ENCODE results near the gene RPS6KA2.
A peak's percentile ranks its signal among the peaks of the same experiment; 100 is the strongest.

The RPS6KA2 gene

DNA sequence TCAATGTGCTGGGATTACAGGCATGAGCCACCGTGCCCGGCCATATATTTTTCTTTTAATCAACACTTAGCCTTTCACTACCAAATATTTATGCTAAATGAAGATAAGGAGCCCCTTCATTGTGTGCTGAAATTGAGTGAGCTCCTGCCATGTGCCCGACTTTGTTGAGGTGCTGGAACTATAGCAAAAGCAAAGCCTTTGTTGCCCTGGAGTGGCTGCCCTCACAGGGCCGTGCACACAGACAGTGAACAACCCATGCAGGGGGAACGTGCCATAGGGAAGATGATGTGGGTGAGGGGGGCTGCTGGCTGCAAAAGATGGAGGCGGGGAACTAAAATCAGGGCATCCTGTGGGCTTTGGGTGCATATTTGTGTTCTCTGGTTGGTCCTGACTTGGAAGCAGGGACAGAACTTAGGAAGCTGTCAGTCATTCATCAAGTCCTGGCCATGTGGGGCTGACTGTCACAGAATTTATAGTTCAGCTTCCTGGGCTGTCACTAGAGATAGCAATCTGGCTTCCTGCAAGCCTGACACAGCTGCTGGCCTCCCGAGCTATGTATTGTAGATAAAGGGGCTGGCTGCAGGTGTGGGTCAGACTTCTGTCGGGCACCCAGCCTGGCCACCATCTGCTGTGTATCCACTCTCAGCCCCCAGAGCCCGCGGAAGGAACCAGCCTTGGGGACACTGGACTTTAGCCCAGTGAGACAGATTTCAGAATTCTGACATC is 187.5 kb downstream of the RPS6KA2 start:
- no peak for DNase-seq

DNA sequence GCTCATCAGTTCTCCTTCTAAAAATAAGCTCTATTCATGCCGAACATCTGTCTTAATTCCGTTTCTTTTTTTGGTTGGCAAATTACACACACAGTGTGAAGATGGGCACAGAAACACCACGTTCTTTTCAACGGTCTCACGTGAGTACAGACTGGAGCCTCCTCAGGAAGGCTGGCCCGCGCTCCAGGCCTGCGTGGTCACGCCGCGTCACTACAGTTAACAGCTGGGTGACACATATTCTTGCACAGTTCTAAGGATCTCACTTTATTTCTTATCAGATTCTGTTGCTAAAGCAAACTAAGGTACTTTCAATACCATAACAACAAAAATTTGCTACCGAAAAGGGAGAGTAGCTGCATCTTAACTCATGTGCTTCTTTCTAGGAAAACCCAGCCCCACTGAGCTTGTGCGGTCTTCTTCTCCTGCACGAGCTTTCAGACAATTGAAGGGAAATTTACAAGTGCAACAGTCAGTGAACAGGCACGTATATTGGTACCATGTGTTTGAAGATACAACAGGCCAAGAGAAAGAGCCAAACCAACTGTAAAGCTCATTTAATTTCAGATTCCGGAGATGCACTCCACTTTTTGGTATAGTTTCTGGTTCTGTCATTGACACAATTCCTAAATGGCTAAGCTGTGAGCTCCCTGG is 188.7 kb downstream of the RPS6KA2 start:
- no peak for DNase-seq

DNA sequence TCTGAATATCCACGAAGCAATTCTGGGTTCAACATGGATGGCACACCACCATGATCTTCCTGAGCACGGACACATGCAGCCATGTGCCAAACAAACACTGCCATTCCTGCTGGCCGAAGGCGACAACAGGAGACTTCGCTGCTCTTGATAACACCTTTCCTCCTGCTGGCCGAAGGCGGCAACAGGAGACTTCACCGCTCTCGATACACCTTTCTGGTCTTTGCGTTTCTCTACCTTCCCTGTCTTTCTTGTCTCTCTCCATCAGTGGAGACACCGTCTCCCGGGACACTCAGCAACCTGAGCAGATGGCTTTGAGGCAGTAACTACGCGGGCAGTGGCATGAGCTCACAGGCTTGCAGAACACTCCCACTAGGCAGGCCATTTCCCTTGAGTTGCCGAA is 189.4 kb downstream of the RPS6KA2 start:
- DNase-seq, result no peak

DNA sequence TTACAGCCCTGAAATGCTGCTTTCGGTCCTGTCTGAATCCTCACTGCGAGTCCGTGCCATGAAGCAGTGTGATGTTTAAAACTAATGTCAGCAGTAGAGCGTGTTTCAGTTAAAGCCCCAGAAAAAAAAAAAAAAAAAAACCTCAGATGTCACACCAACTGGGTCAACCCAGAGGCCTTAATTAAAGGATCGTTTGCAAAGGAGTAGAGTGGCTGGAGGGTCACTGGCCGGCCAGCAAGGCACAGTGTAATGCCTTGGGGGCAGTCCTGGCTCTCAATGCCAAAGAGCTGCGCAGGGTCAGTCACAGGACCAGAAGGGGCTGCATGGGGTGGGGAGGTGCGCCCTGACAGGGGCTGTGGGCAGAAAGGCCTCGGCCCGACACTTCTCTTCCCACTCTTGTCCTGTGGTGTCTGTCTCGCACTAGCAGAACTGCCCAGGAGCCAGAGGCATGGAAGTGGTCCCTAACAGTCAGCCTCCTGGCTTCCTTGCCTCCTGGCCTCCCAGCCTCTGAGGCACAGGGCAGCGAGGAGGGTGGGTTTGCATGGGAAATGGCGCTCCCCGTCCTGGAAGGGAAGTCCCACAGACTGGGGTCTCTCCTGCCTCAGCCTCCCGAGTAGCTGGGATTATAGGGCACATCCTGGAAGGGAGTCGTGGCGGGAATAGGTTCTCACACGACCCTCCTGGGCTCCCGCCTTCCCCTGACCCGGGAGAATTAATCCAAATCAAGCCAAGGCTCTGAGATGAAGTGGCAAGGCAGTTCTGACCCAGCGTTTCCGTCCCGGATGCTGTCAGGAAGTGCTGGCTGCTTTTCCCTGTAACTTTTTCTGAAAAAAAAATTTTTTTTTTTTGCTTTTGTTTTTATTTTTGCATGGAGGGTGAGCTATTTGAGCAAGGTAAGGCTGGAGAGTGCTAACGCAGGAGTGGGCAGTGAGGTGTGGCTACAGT is 190.6 kb downstream of the RPS6KA2 start:
- DNase-seq, result no peak

DNA sequence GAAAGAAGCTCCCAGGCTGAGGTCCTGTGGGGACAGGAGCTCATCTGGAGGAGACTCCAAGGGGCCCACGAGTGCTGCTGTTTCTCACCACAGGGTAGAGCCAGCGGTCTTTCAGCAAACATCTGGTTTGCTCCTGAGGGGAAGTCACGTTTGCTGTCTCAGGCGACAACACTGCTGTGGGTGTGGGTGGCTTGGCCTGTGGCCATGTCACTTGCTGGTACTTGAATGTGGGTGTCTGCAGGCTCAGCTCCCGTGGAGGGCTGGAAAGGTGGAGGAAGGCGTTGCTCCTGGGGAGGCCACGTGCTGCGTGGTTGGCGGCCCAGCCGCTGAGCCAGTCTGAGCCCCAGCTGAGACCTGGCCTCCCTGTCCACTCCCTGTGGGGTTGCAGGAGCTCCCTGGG is 191.5 kb downstream of the RPS6KA2 start:
- DNase-seq, result peak in 1 of 2 experiments; percentile 28

DNA sequence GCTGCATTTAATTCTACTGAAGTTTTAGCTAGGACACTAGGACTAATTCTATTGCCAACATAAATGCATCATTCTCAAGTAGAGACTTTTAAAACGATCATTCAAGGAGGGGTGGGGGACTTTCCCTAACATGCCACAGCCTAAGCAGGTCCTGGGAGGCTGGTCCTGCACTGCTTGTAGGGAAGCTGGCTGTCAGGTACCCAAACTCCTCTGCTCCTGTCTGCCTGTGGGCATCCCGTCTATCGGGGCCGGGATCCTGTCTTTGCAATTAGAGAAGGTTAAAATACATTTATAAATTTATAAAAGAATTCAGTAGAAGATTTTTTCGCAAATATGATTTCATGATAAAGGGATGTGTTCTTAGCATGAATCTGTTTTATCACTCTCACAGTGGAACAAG is 192.7 kb downstream of the RPS6KA2 start:
- DNase-seq, result no peak

DNA sequence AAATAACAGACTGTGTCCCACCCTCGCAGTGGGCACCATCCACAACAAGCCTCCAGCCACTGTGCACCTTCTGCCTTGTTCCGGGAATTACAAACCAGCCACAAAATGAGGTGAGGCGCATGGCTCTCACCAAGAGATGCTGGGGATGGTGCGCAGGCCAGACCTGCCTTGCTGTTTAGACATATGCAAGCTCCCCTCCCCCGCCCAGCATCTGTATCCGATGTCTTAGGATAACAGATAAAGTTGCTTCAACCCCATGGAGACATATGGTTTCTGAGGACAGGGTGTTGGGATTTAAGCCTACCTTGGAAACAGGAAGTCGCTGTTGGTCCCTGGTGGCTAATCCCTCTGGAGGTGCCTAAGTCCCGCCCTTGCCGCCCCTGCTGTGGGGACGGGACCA is 194.0 kb downstream of the RPS6KA2 start:
- no peak for DNase-seq

DNA sequence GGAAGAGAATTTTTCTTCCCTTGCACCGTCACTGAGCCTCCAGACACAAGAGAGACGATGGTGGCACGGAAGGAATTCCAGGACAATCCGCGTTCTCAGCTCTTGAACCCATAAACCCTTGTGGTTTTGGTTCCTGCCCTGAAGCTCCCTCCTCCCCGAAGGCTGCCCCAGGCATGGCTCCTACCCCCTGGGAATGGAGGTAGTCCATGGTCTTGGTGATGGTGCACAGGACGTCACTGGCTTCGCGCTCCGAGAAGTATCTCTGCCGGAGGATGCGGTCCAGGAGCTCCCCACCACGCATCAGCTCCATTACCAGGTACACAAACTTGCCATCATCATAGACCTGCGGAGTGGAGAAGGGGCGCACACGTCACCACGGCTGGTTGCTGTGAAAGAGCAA is 196.8 kb downstream of the RPS6KA2 start:
- DNase-seq, result no peak

DNA sequence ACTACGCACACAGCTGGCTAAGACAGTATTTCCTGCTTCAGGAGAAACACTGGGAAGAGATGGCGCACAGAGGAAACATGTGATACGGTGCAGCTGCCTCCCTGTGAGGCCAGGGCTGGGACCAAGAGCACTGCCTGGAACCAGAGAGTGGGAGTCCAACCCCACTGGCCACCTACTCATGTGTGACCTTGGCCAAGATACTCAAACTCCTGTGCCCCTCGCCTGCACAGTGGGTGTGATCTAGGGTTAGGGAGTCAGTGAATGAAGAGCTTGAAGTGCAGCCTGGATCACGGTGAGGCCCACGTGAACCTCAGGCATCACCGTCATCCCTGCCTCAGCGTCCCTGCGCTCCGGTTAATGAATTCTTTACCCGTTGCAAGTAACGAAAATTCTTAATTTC is 202.6 kb downstream of the RPS6KA2 start:
- DNase-seq, result no peak

DNA sequence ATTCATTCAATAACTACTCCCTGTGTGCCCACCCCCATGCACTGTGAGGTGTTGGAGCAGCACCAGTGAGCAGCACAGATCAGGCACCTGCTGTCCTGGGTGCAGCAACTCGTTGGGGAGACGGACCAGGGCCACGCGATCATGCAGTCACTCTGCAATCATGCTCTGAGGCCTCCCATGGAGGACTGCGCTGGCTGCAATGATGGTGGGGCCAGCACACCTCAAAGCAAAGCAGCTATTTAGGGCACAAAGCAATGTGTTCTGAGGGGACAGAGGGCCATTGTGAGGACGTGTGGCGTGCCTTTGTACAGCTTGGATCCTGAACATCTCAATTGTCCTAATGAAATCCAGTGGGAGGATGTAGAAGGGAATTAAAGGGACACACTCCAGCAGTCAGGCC is 203.3 kb downstream of the RPS6KA2 start:
- no peak for DNase-seq

DNA sequence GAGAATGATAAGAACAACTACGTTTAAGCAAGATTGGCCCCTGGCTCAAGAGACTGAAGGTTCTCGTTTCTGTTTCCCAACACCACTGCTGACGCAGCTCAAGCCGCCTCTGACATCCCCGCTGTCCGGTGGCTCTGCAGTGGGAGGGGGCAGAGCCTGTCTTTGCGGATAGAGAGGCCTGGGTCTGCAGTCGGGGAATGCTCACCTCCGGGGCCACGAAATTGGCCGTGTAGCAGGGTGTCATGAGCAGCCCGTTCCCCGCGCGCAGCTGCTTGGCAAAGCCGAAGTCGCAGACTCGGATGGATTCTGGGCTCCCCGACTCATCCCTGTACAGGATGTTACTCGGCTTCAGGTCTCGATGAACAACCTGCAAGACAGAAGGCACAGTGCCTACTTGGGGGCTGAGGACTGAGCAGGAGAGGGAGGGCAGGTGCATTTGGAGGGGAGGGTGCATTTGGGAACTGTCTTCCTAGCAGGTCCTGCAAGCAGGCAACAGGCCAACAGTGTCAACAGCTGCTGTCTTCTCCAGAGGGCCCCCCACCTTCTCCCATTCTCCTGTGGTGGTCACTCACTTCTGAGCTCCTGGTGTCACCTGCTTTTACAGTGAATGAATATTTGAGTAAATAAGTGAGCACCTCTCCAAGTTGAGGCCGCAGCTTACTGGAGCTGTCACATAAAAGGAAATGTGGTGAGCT is 203.9 kb downstream of the RPS6KA2 start:
- DNase-seq, result no peak

DNA sequence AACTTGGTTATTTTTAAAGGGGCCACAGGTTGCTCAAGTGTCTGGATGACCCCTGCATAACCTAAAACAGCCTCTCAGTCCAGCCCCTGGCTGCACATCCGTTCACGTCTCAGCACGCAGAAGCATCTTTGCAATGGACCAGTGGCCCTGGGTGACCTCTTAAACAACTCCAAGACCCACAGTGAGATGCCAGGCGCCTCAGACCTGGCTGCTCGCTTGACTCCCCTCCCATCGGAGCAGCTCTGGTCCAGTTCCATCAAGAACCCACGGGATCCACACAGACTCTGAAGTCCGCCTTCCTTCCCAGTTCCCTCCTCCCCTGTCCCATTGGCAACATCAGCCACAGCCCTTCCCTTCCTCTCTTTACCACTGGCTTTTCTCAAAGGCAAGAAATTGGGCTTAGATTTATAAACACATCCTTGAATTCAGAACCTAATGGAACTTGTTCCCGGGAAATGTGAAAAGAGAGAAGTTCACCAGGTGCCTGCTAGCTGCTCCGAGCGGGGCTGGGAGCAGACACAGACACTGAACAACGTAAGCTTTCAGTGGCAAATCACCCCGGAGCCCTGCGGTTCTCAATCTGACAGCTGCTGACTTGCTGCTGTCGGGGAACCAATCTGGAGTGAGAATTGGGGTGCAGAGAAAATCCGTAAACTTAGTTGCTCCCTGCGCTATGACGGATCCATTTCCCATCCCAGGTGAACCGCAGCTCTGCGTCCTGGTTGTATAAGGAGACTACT is 204.7 kb downstream of the RPS6KA2 start:
- DNase-seq, result no peak

DNA sequence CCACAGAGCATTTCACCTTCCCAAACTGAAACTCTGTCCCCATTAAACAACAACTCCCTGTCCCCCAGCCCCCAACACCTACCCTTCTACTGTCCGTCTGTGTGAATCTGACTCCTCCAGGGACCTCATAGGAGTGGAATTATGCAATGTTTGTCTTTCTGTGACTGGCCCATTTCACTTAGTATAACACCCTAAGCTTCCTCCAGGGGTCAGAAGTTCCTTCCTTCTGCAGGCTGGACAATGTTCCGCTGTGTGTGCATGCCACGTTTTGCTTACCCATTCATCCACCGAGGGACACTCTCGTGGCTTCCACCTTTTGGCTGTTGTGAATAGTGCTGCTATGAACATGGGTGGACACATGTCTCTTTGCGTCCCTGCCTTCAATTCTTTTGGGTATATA is 206.7 kb downstream of the RPS6KA2 start:
- DNase-seq, result no peak

DNA sequence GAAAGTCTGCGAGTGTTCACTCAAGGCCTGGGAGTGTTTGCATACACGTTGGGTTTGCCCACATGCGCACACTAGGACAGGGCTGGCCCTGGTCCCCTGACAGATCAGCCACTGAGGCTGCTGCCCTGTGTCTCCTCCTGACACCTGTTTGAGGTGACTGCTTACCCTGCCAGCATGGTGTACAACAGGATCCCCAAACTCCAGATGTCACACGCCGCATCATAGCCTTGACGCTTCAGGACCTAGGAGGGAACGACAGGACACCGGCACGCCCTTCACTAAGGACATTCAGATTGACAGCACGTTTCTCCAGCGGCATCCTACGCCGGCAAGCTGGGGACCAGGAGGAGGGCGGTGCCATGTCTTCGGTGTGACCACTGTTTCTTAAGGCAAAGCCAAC is 207.3 kb downstream of the RPS6KA2 start:
- DNase-seq, result no peak

DNA sequence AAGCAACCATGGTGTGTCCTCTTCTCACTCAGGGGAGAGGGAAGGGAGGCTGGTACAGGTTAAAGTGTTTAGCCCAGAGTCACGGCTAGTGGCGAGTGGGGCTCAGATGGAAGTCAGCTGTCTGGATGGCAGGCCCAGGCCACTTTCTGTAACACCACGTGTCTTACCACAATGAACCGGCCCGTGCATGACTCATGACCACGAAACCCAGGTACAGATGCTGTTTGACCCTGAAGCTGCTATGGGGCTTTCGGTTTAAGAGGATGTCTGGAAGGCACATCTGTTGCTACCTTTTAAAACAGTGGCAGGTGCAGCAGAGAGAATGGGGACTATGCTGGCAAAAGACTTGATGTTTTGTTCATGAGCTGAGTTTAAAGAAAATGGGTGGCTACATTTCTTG is 207.8 kb downstream of the RPS6KA2 start:
- DNase-seq, result peak; percentile 53 to 58

DNA sequence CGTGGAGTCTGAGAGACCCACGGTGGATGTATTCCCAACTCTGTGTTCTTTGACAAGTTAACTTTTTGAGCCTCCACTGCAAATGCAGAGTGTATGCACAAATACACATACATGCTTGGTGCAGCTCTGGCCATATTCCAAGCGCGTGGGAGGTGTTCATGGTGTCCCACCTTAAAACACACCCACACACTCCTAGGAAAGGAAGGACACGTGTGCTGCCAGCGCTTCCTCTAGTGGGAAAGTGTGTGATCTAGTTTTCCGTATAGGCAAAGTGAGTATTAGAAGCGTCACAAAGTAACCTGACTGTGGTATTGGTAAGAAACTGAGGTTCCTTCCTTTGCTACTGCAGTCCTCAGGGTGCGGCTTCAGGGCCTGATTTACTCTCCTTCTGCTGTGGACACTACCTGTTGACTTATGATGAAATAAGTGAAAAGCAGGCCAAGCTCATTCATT is 208.3 kb downstream of the RPS6KA2 start:
- DNase-seq, result peak in 1 of 2 experiments; percentile 29

DNA sequence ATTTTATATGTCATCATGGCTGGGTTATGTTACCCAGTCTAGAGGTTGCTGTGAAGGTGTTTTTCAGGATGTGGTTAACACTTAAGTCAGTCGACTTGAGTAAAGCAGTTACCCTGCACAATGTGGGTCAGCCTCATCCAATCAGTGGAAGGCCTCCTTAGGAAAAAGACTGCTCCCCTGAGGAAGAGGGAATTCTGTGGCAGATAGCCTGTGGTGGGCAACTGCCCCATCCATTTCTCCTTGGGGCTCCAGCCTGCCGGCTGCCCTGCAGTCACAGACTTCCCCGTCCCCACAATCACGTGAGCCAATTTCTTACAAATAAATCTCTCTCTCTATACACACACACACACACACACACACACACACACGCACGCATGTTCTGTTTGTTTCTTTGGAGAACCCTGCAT is 209.8 kb downstream of the RPS6KA2 start:
- peak; percentile 45 to 47 for DNase-seq

DNA sequence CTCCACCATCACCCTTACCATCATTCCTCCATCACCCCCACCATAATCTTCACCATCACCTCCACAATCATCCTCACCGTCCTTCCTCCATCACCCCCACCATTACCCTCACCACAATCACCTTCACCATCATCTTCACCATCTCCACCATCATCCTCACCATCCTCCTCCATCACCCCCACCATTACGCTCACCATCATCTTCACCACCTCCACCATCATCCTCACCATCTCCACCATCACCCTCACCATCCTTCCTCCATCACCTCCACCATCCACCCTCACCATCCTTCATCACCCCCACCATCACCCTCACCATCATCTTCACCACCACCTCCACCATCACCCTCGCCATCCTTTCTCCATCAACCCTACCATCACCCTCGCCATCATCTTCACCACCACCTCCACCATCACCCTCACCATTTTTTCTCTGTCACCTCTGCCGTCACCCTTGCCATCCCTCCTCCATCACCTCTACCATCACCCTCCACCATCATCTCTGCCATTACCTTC is 211.2 kb downstream of the RPS6KA2 start:
- DNase-seq, result no peak

DNA sequence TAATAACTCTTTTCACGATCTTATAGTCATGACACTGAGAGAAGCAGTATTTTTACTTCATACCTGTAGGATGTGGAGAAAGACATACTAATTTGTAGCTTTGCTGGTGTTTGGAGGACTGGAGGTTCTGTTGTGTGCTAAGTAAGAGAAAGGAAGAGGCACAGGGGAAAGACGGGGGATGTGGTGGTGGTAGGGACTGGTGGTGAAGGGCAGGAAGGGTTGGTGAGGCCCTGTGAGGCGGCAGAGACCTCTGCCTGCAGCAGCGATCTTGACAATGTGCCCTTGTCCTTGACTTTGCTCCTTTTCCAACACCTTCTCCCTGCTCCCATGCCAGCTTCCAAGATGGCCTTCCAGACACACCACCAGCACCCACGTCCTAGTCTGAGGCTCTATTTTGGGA is 211.7 kb downstream of the RPS6KA2 start:
- no peak for DNase-seq

DNA sequence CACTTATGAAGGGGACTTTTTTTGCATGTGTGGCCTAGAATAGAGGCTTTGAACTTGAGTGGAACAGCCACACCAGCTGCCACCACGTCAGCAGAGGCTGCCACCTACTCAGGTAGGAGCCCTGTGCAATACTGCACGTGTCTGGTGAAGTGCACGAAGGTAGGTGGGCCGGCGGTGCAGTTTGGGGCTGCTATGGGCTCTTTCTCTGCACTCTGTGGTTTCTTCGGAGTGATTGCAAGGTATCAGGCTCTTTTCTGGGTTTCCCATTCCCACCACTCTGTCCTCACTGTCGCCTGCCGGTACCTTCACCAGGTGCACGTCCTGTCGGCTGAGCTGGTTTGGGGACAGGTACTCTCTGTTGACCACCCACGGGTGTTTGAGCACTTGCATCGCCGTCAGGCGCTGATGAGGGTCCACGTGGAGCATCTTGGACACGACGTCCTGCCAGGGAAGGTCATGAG is 213.5 kb downstream of the RPS6KA2 start:
- no peak for DNase-seq

DNA sequence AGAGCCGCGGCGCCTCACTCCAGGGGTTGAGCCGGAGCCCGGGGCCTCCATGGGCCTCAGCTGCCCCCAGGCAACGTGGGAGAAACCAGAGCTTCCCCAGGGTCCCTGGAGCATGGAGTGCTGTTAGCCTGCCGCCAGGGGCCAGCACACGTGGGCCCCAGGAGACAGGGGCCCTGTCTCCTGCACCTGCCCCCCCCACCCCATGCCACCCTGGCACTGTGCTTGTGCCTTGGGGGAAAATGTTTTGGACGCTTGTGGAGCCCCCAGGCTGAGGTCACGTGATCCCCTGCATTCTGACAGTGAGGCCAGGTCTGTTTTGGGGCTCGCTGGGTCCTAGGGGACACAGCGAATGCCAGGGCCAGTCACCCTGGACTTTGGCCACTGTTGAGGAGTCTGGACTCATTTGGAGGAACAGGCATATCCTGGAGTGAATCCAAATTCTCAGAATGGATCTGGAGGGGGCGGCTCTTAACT is 214.1 kb downstream of the RPS6KA2 start:
- no peak for DNase-seq

All from activated CD4-positive, alpha-beta T cell treated with anti-CD3 and anti-CD28 coated beads, Interleukin-2, amount 50 U/mL, for 4 hours (primary cell).